Activated naive CD8-positive, alpha-beta T cell (primary cell): Measurements from ENCODE around the gene ISX.

Experiments
- H3K27ac Mint-ChIP-seq: one replicate; pipeline ENCODE4 v1.8.0; 2021; ENCODE audit warnings: mixed read lengths
- H3K27me3 Mint-ChIP-seq: one replicate; pipeline ENCODE4 v1.8.0; 2021; ENCODE audit warnings: mixed read lengths
- H3K36me3 Mint-ChIP-seq: one replicate; pipeline ENCODE4 v1.8.0; 2021; ENCODE audit warnings: mixed read lengths
- H3K4me1 Mint-ChIP-seq: one replicate; pipeline ENCODE4 v1.8.0; 2021; ENCODE audit warnings: low read depth, mixed read lengths
- H3K4me3 Mint-ChIP-seq: one replicate; pipeline ENCODE4 v1.8.0; 2021; ENCODE audit warnings: mild to moderate bottlenecking, mixed read lengths
- H3K9me3 Mint-ChIP-seq: one replicate; pipeline ENCODE4 v1.8.0; 2021; ENCODE audit warnings: low read depth, mixed read lengths

Gene ISX

GRCh38 chr22:35069541-35069940, 3.6 kb downstream of the ISX start:
- H3K27me3 Mint-ChIP-seq, result no peaks in the 10 kb centered on the region
- H3K4me3 Mint-ChIP-seq, result no peak overlapping the region
- H3K9me3 Mint-ChIP-seq, result no peaks in the 10 kb centered on the region
- no peaks in the 10 kb centered on the region for H3K36me3 Mint-ChIP-seq
- H3K4me1 Mint-ChIP-seq, result no peaks in the 10 kb centered on the region
- H3K27ac Mint-ChIP-seq, result no peak overlapping the region

GRCh38 chr22:35070451-35071093, 4.6 kb downstream of the ISX start:
- Mint-ChIP-seq H3K4me3 (no peak overlapping the region), H3K27ac (no peak overlapping the region), H3K27me3 (no peaks in the 10 kb centered on the region), H3K4me1 (no peaks in the 10 kb centered on the region), H3K9me3 (no peaks in the 10 kb centered on the region), H3K36me3 (no peaks in the 10 kb centered on the region)

GRCh38 chr22:35071784-35072183, 5.8 kb downstream of the ISX start:
- Mint-ChIP-seq H3K4me1 (no peaks in the 10 kb centered on the region), H3K4me3 (no peak overlapping the region), H3K36me3 (no peaks in the 10 kb centered on the region), H3K27ac (no peak overlapping the region), H3K9me3 (no peaks in the 10 kb centered on the region), H3K27me3 (no peaks in the 10 kb centered on the region)

GRCh38 chr22:35072925-35073324, 7.0 kb downstream of the ISX start:
- H3K36me3 Mint-ChIP-seq, result no peaks in the 10 kb centered on the region
- no peaks in the 10 kb centered on the region for H3K9me3 Mint-ChIP-seq
- H3K4me1 Mint-ChIP-seq, result no peaks in the 10 kb centered on the region
- H3K4me3 Mint-ChIP-seq, result no peak overlapping the region
- peaks cover 5% of the 10 kb centered on the region for H3K27me3 Mint-ChIP-seq
- H3K27ac Mint-ChIP-seq, result no peak overlapping the region

DNA sequence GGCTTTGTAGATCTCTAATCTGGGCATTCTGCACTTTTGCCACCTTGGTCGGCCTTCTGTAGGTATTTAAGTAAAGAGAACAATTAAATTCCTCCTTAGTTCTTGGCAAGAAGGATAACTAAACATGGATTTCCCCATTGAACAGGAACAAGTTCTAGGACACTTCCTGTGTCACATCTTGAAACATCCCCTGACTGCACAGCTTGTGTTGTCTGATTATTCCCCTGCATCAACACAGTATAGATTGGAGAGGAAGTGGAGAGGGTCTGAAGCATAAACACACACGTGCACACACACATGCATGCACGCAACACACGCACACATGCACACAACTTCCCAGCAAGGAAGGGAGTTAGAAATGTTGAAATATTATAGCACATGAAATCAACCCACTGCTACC, 8.6 kb downstream of the ISX start:
- no peak overlapping the region for H3K27ac Mint-ChIP-seq
- H3K4me1 Mint-ChIP-seq, result no peaks in the 10 kb centered on the region
- no peak overlapping the region for H3K4me3 Mint-ChIP-seq

GRCh38 chr22:35076630-35077029, 10.7 kb downstream of the ISX start:
- Mint-ChIP-seq H3K36me3 (no peaks in the 10 kb centered on the region), H3K9me3 (no peaks in the 10 kb centered on the region), H3K4me3 (no peak overlapping the region), H3K27me3 (peaks cover 5% of the 10 kb centered on the region), H3K27ac (no peak overlapping the region), H3K4me1 (no peaks in the 10 kb centered on the region)

More for the DNA sequence above, 8.6 kb downstream of the ISX start:
- H3K27me3 Mint-ChIP-seq, result peaks cover 5% of the 10 kb centered on the region
- no peaks in the 10 kb centered on the region for H3K9me3 Mint-ChIP-seq
- H3K36me3 Mint-ChIP-seq, result no peaks in the 10 kb centered on the region

DNA sequence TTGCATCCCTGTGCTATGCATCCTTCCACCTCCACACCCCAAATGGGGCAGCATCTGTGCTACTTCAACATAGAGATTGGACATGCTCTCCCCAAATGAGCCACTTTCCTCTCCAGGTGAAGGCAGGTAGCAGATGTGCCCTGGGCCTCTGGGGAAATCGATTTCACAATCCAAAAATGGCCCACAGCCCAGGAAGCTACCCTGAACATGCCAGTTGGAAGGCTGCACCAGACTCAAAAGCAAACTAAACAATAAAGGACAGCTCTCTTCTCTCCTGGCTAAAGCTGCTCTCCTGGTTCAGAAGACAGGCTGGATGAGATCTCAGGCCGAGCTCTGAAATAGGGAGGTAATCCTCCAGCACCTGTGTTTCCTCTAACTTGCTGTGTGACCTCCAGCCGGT, 19.7 kb downstream of the ISX start:
- Mint-ChIP-seq H3K4me3 (no peak overlapping the region), H3K27ac (no peak overlapping the region), H3K36me3 (peaks cover 4% of the 10 kb centered on the region), H3K9me3 (peaks cover 6% of the 10 kb centered on the region), H3K27me3 (peaks cover 5% of the 10 kb centered on the region), H3K4me1 (no peaks in the 10 kb centered on the region)

GRCh38 chr22:35089139-35089538, 23.2 kb downstream of the ISX start:
- H3K9me3 Mint-ChIP-seq, result no peaks in the 10 kb centered on the region
- H3K4me1 Mint-ChIP-seq, result no peaks in the 10 kb centered on the region
- no peak overlapping the region for H3K4me3 Mint-ChIP-seq
- no peak overlapping the region for H3K27ac Mint-ChIP-seq
- H3K36me3 Mint-ChIP-seq, result no peaks in the 10 kb centered on the region
- peaks cover 4% of the 10 kb centered on the region for H3K27me3 Mint-ChIP-seq

DNA sequence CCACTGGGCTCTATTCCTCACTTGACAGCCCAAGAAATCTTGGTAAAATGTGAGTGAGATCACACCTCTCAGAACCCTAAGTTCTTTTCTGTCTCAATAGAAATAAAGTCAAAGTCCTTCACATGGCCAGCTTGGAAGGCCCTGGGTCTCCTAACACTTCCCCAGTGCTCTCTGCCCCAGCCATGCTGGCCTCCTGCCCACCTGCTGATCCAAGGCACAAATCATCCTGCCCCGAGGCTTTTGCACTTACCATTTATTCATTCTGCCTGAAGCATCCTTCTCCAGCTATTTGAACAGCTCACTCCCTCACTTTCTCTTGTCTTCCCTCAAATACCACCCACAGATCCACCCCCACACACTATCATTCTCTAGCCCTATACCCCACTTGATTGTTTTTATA, 26.4 kb downstream of the ISX start:
- Mint-ChIP-seq H3K4me3 (no peak overlapping the region), H3K27me3 (peaks cover 8% of the 10 kb centered on the region), H3K27ac (no peak overlapping the region), H3K9me3 (no peaks in the 10 kb centered on the region), H3K4me1 (no peaks in the 10 kb centered on the region), H3K36me3 (no peaks in the 10 kb centered on the region)

GRCh38 chr22:35098921-35099320, 33.0 kb downstream of the ISX start:
- no peaks in the 10 kb centered on the region for H3K36me3 Mint-ChIP-seq
- no peak overlapping the region for H3K4me3 Mint-ChIP-seq
- H3K27ac Mint-ChIP-seq, result no peak overlapping the region
- peaks cover 8% of the 10 kb centered on the region for H3K27me3 Mint-ChIP-seq
- H3K9me3 Mint-ChIP-seq, result no peaks in the 10 kb centered on the region
- H3K4me1 Mint-ChIP-seq, result no peaks in the 10 kb centered on the region

DNA sequence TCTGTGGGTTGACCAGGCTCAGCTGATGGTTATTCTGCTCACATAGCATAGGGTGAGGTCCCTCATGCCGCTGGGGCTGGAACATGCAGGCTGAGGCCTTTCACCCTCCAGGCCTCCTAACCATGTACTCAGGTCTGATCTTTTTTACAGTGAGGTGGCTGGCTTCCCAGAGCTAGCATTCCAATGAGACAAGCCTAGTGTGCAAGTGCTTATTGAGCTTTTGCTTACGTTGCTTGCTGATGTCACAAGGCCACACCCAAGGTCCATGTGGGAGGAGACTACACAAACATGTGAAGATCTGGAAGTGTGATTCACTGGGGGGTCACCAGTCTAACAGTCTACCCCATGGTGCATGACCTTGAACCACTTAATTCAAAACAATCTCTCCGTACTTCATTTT, 33.9 kb downstream of the ISX start:
- H3K4me3 Mint-ChIP-seq, result no peak overlapping the region
- peaks cover 8% of the 10 kb centered on the region for H3K27me3 Mint-ChIP-seq
- no peak overlapping the region for H3K27ac Mint-ChIP-seq
- H3K36me3 Mint-ChIP-seq, result no peaks in the 10 kb centered on the region
- H3K9me3 Mint-ChIP-seq, result no peaks in the 10 kb centered on the region
- H3K4me1 Mint-ChIP-seq, result no peaks in the 10 kb centered on the region

- Mint-ChIP-seq H3K36me3 (no peaks in the 10 kb centered on the region), H3K9me3 (peaks cover under 1% of the 10 kb centered on the region), H3K27ac (no peak overlapping the region), H3K4me1 (no peaks in the 10 kb centered on the region), H3K4me3 (no peak overlapping the region), H3K27me3 (peaks cover 5% of the 10 kb centered on the region)
These were observed 36.7 kb downstream of the ISX start for GRCh38 chr22:35102663-35103062.

DNA sequence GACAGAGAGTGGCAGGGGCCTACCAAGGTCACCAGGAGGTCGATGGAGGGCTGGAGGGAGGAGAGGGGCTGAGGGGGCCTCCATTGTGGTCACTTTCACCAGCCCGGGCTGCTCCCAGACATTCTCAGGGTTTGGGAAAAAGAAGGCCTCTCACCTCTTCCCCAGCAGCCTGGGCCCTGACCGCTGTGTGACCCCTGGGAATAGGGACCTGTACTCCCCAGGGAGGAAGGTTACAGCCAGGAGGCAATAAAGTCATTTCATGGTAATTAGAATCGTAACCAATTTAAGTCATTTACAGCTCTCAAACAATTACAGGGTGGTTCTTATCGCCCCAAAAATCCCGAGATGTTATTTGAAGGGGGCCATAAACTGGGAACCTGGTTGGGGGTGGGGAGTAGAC, 37.8 kb downstream of the ISX start:
- H3K9me3 Mint-ChIP-seq, result peaks cover 4% of the 10 kb centered on the region
- H3K36me3 Mint-ChIP-seq, result no peaks in the 10 kb centered on the region
- no peak overlapping the region for H3K27ac Mint-ChIP-seq
- H3K27me3 Mint-ChIP-seq, result peaks cover 6% of the 10 kb centered on the region
- no peak overlapping the region for H3K4me3 Mint-ChIP-seq
- H3K4me1 Mint-ChIP-seq, result no peaks in the 10 kb centered on the region

DNA sequence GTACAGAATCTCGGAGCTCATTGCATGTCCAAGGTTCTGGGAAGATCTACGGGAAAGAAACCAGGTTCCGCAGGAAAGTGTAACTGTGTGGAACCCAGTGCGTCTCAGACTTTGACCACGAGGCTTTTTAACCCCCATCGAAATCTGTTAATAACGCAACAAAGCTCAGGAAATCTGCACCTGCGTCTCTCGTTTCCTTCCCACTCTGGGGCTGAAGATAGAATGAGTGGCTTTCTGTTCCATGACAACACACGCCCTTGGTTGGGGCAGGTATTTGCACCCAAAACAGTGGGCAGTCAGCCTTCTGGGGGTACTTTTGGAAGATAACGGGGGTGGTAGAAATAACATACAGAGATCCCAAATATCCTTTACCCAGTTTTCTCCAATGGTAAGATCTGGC, 38.5 kb downstream of the ISX start:
- peaks cover 8% of the 10 kb centered on the region for H3K27me3 Mint-ChIP-seq
- no peaks in the 10 kb centered on the region for H3K36me3 Mint-ChIP-seq
- peaks cover 4% of the 10 kb centered on the region for H3K9me3 Mint-ChIP-seq
- no peak overlapping the region for H3K4me3 Mint-ChIP-seq
- H3K4me1 Mint-ChIP-seq, result no peaks in the 10 kb centered on the region
- no peak overlapping the region for H3K27ac Mint-ChIP-seq

DNA sequence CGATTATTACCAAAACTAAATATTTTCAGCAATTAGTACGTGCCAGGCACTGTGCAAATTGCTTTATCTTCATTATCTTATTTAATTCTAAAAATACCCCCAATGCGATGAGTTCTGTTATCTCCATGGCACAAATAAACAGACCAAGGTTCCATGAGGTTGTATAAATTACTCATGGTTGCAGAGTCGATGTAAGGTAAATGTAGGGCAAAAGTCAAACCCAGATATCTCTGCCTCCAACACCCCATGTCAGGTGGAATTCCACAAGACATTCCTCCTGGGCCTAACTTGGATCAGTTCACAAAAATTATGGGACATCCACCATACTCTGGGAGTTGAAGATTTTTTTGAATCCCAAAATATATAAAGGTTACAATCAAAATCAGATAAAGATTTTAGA, 43.7 kb downstream of the ISX start:
- H3K4me1 Mint-ChIP-seq, result no peaks in the 10 kb centered on the region

GRCh38 chr22:35111244-35111643, 45.3 kb downstream of the ISX start:
- no peaks in the 10 kb centered on the region for H3K4me1 Mint-ChIP-seq
- H3K9me3 Mint-ChIP-seq, result peaks cover 4% of the 10 kb centered on the region
- no peak overlapping the region for H3K27ac Mint-ChIP-seq
- H3K36me3 Mint-ChIP-seq, result no peaks in the 10 kb centered on the region
- H3K27me3 Mint-ChIP-seq, result peaks cover 15% of the 10 kb centered on the region
- no peak overlapping the region for H3K4me3 Mint-ChIP-seq

More for the DNA sequence above, 43.7 kb downstream of the ISX start:
- H3K4me3 Mint-ChIP-seq, result no peak overlapping the region
- peaks cover 4% of the 10 kb centered on the region for H3K9me3 Mint-ChIP-seq
- no peak overlapping the region for H3K27ac Mint-ChIP-seq
- peaks cover 15% of the 10 kb centered on the region for H3K27me3 Mint-ChIP-seq
- H3K36me3 Mint-ChIP-seq, result no peaks in the 10 kb centered on the region
